ENCODE results near the gene TRIM9. TPM values are rescaled to one million over a fixed set of nuclear protein-coding genes. Genes with fewer than 3 reads are reported as not detected.

The TRIM9 gene
- total RNA-seq, 1 donor: 1.1 TPM

- no peaks in the 10 kb centered on the region for H3K36me3 ChIP-seq (ENCODE audit: insufficient read depth, low read length)
- no peak for TF ChIP-seq CTCF (IDR thresholded peaks at IDR 0.05; ENCODE audit: extremely low read depth, low read depth, low read length)
- H3K4me1 ChIP-seq (ENCODE audit: insufficient read depth, low read length): peaks cover 30% of the 10 kb centered on the region
- no peak overlapping the region for H3K4me2 ChIP-seq (ENCODE audit: insufficient read depth, low read length)
- no peaks in the 10 kb centered on the region for H3K9me3 ChIP-seq (ENCODE audit: low read depth, low read length)
- no peak overlapping the region for H3K4me3 ChIP-seq (ENCODE audit: insufficient read depth, low read length)
- no peak overlapping the region for H2AFZ ChIP-seq (ENCODE audit: low read length)
- H3K79me2 ChIP-seq (ENCODE audit: insufficient read depth, low read length): no peaks in the 10 kb centered on the region
- H3K27ac ChIP-seq (ENCODE audit: low read depth, low read length): no peak overlapping the region
- H4K20me1 ChIP-seq (ENCODE audit: insufficient read depth, low read length): no peaks in the 10 kb centered on the region
- no peak for DNase-seq (ENCODE audit: insufficient read length, low spot score, missing footprints)
- no peaks in the 10 kb centered on the region for H3K27me3 ChIP-seq (ENCODE audit: insufficient read depth, low read length)
Observed at GRCh38 chr14:51022769-51023168, 72.1 kb downstream of the TRIM9 start.

- H3K4me2 ChIP-seq (ENCODE audit: insufficient read depth, low read length): no peak overlapping the region
- H4K20me1 ChIP-seq (ENCODE audit: insufficient read depth, low read length): no peaks in the 10 kb centered on the region
- no peak for TF ChIP-seq CTCF (IDR thresholded peaks at IDR 0.05; ENCODE audit: extremely low read depth, low read depth, low read length)
- H3K4me1 ChIP-seq (ENCODE audit: insufficient read depth, low read length): peaks cover 30% of the 10 kb centered on the region
- H3K27me3 ChIP-seq (ENCODE audit: insufficient read depth, low read length): no peaks in the 10 kb centered on the region
- H2AFZ ChIP-seq (ENCODE audit: low read length): no peak overlapping the region
- H3K4me3 ChIP-seq (ENCODE audit: insufficient read depth, low read length): no peak overlapping the region
- H3K27ac ChIP-seq (ENCODE audit: low read depth, low read length): no peak overlapping the region
- no peak for DNase-seq (ENCODE audit: insufficient read length, low spot score, missing footprints)
- H3K36me3 ChIP-seq (ENCODE audit: insufficient read depth, low read length): no peaks in the 10 kb centered on the region
- no peaks in the 10 kb centered on the region for H3K9me3 ChIP-seq (ENCODE audit: low read depth, low read length)
- H3K79me2 ChIP-seq (ENCODE audit: insufficient read depth, low read length): no peaks in the 10 kb centered on the region
Observed at GRCh38 chr14:51020024-51020710, 74.7 kb downstream of the TRIM9 start.

- no peak for TF ChIP-seq CTCF (IDR thresholded peaks at IDR 0.05; ENCODE audit: extremely low read depth, low read depth, low read length)
- peak overlapping the region; percentile 47 for H3K4me2 ChIP-seq (ENCODE audit: insufficient read depth, low read length)
- no peaks in the 10 kb centered on the region for H3K36me3 ChIP-seq (ENCODE audit: insufficient read depth, low read length)
- no peaks in the 10 kb centered on the region for H3K27me3 ChIP-seq (ENCODE audit: insufficient read depth, low read length)
- no peaks in the 10 kb centered on the region for H3K79me2 ChIP-seq (ENCODE audit: insufficient read depth, low read length)
- H2AFZ ChIP-seq (ENCODE audit: low read length): no peak overlapping the region
- H3K4me3 ChIP-seq (ENCODE audit: insufficient read depth, low read length): no peak overlapping the region
- no peak for DNase-seq (ENCODE audit: insufficient read length, low spot score, missing footprints)
- H3K9me3 ChIP-seq (ENCODE audit: low read depth, low read length): no peaks in the 10 kb centered on the region
- no peaks in the 10 kb centered on the region for H4K20me1 ChIP-seq (ENCODE audit: insufficient read depth, low read length)
- H3K27ac ChIP-seq (ENCODE audit: low read depth, low read length): peak overlapping the region; percentile 55
- peaks cover 38% of the 10 kb centered on the region for H3K4me1 ChIP-seq (ENCODE audit: insufficient read depth, low read length)
Observed at GRCh38 chr14:51019089-51019488, 75.8 kb downstream of the TRIM9 start.

- H2AFZ ChIP-seq (ENCODE audit: low read length): no peak overlapping the region
- H3K79me2 ChIP-seq (ENCODE audit: insufficient read depth, low read length): no peaks in the 10 kb centered on the region
- no peaks in the 10 kb centered on the region for H3K9me3 ChIP-seq (ENCODE audit: low read depth, low read length)
- peak overlapping the region; percentile 47 for H3K4me2 ChIP-seq (ENCODE audit: insufficient read depth, low read length)
- no peaks in the 10 kb centered on the region for H3K36me3 ChIP-seq (ENCODE audit: insufficient read depth, low read length)
- peak; percentile 73 for DNase-seq (ENCODE audit: insufficient read length, low spot score, missing footprints)
- no peak for TF ChIP-seq CTCF (IDR thresholded peaks at IDR 0.05; ENCODE audit: extremely low read depth, low read depth, low read length)
- no peaks in the 10 kb centered on the region for H4K20me1 ChIP-seq (ENCODE audit: insufficient read depth, low read length)
- peak overlapping the region; percentile 55 for H3K27ac ChIP-seq (ENCODE audit: low read depth, low read length)
- H3K4me1 ChIP-seq (ENCODE audit: insufficient read depth, low read length): peaks cover 38% of the 10 kb centered on the region
- H3K27me3 ChIP-seq (ENCODE audit: insufficient read depth, low read length): no peaks in the 10 kb centered on the region
- H3K4me3 ChIP-seq (ENCODE audit: insufficient read depth, low read length): no peak overlapping the region
Observed at GRCh38 chr14:51018521-51018920, 76.4 kb downstream of the TRIM9 start.

Data from osteoblast (primary cell).